B cell (primary cell): ENCODE results near the gene TAS1R2. TPM values are rescaled to one million over a fixed set of nuclear protein-coding genes. Genes with fewer than 3 reads are reported as not detected.

Source experiments
- ATAC-seq: fragments of 200-7000 bp; cut with Tn5 transposase; one replicate; pipeline ENCODE4 v1.10.0; 2021; ENCODE audit warnings: low read depth, mild to moderate bottlenecking, moderate number of reproducible peaks, moderate library complexity
- CTCF ChIA-PET: fragments of 350-600 bp; sonication (Branson Sonifier 250); formaldehyde crosslinking; loops from one replicate; lab custom pipeline; 2021; ENCODE audit warnings: antibody characterized with exemption, inconsistent platforms; lab: Charles Lee
- POLR2A ChIA-PET: fragments of 350-600 bp; sonication (Branson Sonifier 250); formaldehyde crosslinking; loops from one replicate; lab custom pipeline; 2021; ENCODE audit warnings: antibody characterized with exemption; lab: Charles Lee
- DNase-seq: peaks from one replicate; pipeline ENCODE4 v3.0.0; 2013
- H2AFZ ChIP-seq: 2 replicates; pipeline ENCODE4 v1.6.1; 2012; ENCODE audit warnings: mild to moderate bottlenecking, low read depth, low read length; ENCODE audit not compliant: insufficient read depth, poor library complexity, severe bottlenecking
- H3K27ac ChIP-seq, 2 donors: 1 replicate in 1 of 2; 2 replicates in 1 of 2; pipeline ENCODE4 v1.5.1; 2012 to 2013; ENCODE audit warnings: low read length in 2 of 2, mild to moderate bottlenecking in 2 of 2, moderate library complexity in 1 of 2
- H3K27me3 ChIP-seq, 4 experiments: fragments of 200-600 bp in 1 of 4; sonication (generic) in 1 of 4; replicated peaks in 1 of 4; 1 replicate in 2 of 4; 2 replicates in 2 of 4; pipeline versions ENCODE4 v1.6.1 to v1.7.0; 2013 to 2016; ENCODE audit warnings: low read length in 3 of 4, mild to moderate bottlenecking in 2 of 4, mixed read lengths in 1 of 4, moderate library complexity in 1 of 4; ENCODE audit not compliant: insufficient read depth in 4 of 4, control insufficient read depth in 3 of 4; ENCODE audit errors: control extremely low read depth in 1 of 4
- H3K36me3 ChIP-seq, 2 experiments: replicated peaks in 1 of 2; 1 replicate in 1 of 2; 2 replicates in 1 of 2; pipeline versions ENCODE4 v1.6.1 to v1.7.1; 2013; ENCODE audit warnings: low read length in 1 of 2; ENCODE audit not compliant: insufficient read depth in 2 of 2, control insufficient read depth in 1 of 2; ENCODE audit errors: control extremely low read depth in 1 of 2, extremely low read depth in 1 of 2
- H3K4me1 ChIP-seq, 2 donors: fragments of 200-600 bp in 1 of 2; sonication (generic) in 1 of 2; 1 replicate in 1 of 2; 2 replicates in 1 of 2; pipeline versions ENCODE4 v1.5.1 to v1.6.1; 2013 to 2017; ENCODE audit warnings: low read length in 2 of 2; ENCODE audit not compliant: control insufficient read depth in 2 of 2, insufficient read depth in 2 of 2
- H3K4me2 ChIP-seq: replicated peaks from 2 replicates; pipeline ENCODE3; 2012; ENCODE audit warnings: mild to moderate bottlenecking, low read depth, low read length; ENCODE audit not compliant: poor library complexity, severe bottlenecking
- H3K4me3 ChIP-seq, 5 experiments: fragments of 200-600 bp in 1 of 5; sonication (generic) in 1 of 5; 1 replicate in 3 of 5; 2 replicates in 2 of 5; pipeline versions ENCODE4 v1.5.1 to v1.7.0; 2011 to 2016; ENCODE audit warnings: low read length in 4 of 5, mild to moderate bottlenecking in 4 of 5, low read depth in 2 of 5, control low read depth in 1 of 5, moderate library complexity in 1 of 5; ENCODE audit not compliant: insufficient read depth in 1 of 5; ENCODE audit errors: control extremely low read depth in 1 of 5, extremely low read depth in 1 of 5
- H3K79me2 ChIP-seq: fragments of 200-600 bp; sonication (generic); one replicate; pipeline ENCODE4 v1.6.0; 2016; ENCODE audit warnings: low read length; ENCODE audit not compliant: control insufficient read depth, insufficient read depth
- H3K9ac ChIP-seq: fragments of 200-600 bp; sonication (generic); 2 replicates; pipeline ENCODE4 v1.6.1; 2017; ENCODE audit warnings: mild to moderate bottlenecking, low read length, moderate library complexity
- H3K9me3 ChIP-seq, 3 donors: one replicate each; pipeline versions ENCODE4 v1.6.1 to v1.7.1; 2013; ENCODE audit warnings: low read length in 2 of 3; ENCODE audit not compliant: control insufficient read depth in 2 of 3, insufficient read depth in 1 of 3; ENCODE audit errors: control extremely low read depth in 1 of 3
- H4K20me1 ChIP-seq: 2 replicates; pipeline ENCODE4 v1.6.0; 2012; ENCODE audit warnings: mild to moderate bottlenecking, low read length; ENCODE audit not compliant: insufficient read depth, control insufficient read depth, poor library complexity, severe bottlenecking
- H3K27ac Mint-ChIP-seq: one replicate; pipeline ENCODE4 v1.8.0; 2021; ENCODE audit warnings: mixed read lengths
- H3K27me3 Mint-ChIP-seq: one replicate; pipeline ENCODE4 v1.8.0; 2021; ENCODE audit warnings: mixed read lengths
- H3K4me1 Mint-ChIP-seq: one replicate; pipeline ENCODE4 v1.8.0; 2021; ENCODE audit warnings: mixed read lengths
- H3K4me3 Mint-ChIP-seq: one replicate; pipeline ENCODE4 v1.8.0; 2021; ENCODE audit warnings: mixed read lengths
- H3K9me3 Mint-ChIP-seq: one replicate; pipeline ENCODE4 v1.8.0; 2022; ENCODE audit warnings: mixed read lengths; ENCODE audit not compliant: insufficient read depth
- EZH2 ChIP-seq: IDR thresholded peaks from 2 replicates; pipeline ENCODE4 v1.6.1; 2012; ENCODE audit warnings: borderline replicate concordance, low read depth, mild to moderate bottlenecking, moderate library complexity, low read length; ENCODE audit not compliant: insufficient read depth, poor library complexity, severe bottlenecking
- WGBS: methylation state at CpG from one replicate; pipeline ENCODE4 v1.1.5; 2013; ENCODE audit warnings: missing lambda C conversion rate; ENCODE audit not compliant: insufficient coverage; 5-methylcytosine and 5-hydroxymethylcytosine counted together
- intact Hi-C: fragments of 100-400 bp; cut with micrococcal nuclease; formaldehyde crosslinking; loops from one replicate; pipeline ENCODE4 v1.10.0; 2022
- polyA plus RNA-seq: library from polyadenylated mRNA; depleted of rRNA; stranded (reverse); fragments of >200 nt; gene quantifications from 2 replicates; pipeline ENCODE4 v1.2.3, GENCODE V29; 2012
- total RNA-seq, 2 donors: library from RNA; stranded (reverse); fragments of 120-200 nt in 1 of 2; gene quantifications; 1 replicate in 1 of 2; 2 replicates in 1 of 2; pipeline versions ENCODE4 v1.2.3 to v1.2.4, GENCODE V29; 2013 to 2022
- TF ChIP-seq, protein P1 (sequence below): fragments of 200-600 bp; IDR thresholded peaks from one replicate; pipeline ENCODE4 v1.8.0; 2022; ENCODE audit warnings: antibody characterized with exemption, mild to moderate bottlenecking

TAS1R2 gene
- total and polyA plus RNA-seq, 2 donors (not counting 1 experiment from before 2014, with no cell fraction given), result not detected

DNA sequence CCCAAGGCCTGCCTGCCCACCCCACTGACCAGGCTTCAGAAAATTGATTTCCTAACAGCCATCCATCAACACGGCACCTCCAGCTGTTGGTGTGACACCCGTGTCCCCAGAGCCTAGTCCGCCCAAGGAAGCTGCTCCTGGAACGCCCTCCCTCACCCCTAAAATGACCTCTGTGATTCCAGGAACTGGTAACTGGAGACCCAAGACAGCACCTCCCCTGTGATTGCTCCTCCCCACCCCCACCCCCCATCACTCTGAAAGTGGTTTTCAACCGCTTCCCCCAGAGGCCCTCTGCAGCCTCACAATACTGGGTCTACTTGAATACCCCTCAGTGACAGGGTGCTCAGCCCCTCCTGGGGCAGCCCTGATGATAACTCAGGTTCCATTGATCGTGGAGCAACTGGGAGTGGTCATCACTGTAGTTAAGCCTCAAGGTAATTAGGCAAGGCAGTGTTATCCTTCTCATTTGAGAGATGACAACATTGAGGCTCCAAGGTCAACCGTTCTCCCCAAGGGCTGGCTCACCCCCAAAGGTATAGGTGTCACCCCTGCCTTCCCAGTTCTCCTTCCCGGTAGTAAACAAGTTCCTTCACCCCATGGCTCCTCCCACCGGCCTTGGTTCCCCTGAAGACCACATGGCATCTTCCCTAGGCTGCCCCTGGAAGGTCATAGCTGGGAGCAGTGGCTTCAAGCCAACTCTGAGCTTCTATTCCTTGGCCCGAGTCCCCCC lies 52.0 kb downstream of the TAS1R2 start:
- DNase-seq (no peak), ATAC-seq (no peak)
- H3K4me3 Mint-ChIP-seq, result no peak overlapping the region
- H3K4me1 Mint-ChIP-seq, result no peaks in the 10 kb centered on the region
- intact Hi-C loops, result no loop called here
- Histone ChIP-seq H3K4me3 (no peak overlapping the region), H3K4me1 (no peaks in the 10 kb centered on the region), H2AFZ (no peak overlapping the region), H4K20me1 (no peaks in the 10 kb centered on the region), H3K27me3 (peaks cover 0 to 5% (median 0%) of the 10 kb centered on the region in 4 experiments), H3K9ac (no peak overlapping the region), H3K27ac (no peak overlapping the region), H3K9me3 (no peaks in the 10 kb centered on the region), H3K36me3 (no peaks in the 10 kb centered on the region), H3K79me2 (no peaks in the 10 kb centered on the region), H3K4me2 (no peak overlapping the region)
- CTCF ChIA-PET, result interaction anchor here (0.6 kb wide), 1 partner anchor 282 kb away, joined by 4 read pairs; no protein-coding TSS in a partner anchor
- TF ChIP-seq EZH2, result no peak
- no peak overlapping the region for H3K27ac Mint-ChIP-seq
- peaks cover 35% of the 10 kb centered on the region for H3K27me3 Mint-ChIP-seq
- POLR2A ChIA-PET, result no interaction called here
- WGBS, result 65% methylated on average over 9 of the region's 10 CpGs
- no peaks in the 10 kb centered on the region for H3K9me3 Mint-ChIP-seq

DNA sequence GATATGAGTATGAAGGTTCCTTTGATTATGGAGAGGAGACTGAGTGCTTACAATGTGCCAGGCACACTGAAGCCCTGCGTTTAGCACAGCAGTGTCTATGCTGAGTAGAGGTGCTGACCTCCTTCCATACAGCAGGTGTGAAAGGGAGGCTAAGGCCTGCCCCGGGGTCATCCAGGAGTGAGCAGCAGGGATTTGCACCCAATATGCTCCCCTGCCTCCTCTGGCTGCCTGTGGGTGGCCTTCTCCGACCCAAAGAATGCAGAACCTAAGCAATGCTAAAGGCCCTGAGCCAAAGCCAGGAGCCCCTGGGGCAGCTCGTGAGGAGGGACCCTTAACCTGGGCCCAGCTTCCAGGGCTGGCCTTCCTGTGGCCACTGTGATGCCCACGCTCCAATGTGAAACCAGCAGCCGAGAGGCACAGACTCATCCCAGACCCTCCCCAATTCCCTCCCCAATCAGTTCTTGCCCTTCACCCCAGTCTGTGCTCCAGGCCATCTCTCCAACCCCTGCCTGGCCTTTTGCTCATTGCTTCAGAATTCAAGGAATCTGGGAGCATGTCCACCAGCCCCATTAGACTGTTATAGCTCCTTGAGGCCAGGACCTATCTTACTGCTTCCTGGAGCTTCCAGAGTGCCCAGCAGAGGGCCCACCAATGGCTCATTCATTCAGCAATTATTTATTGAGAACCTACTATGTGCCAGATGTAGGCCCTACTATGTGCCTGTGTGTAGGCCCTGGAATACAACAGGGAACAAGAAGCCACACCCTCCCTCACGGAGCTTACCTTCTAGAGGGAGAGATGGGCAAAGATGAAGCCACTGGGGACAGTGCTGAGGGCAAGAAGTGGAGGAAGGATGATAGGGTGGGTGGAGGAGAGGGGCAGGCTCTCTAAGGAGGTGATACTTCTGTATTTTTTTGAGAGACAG lies 53.3 kb downstream of the TAS1R2 start:
- ChIA-PET CTCF (interaction anchor here (0.6 kb wide), 1 partner anchor 243 kb away, joined by 3 read pairs; no protein-coding TSS in a partner anchor), POLR2A (no interaction called here)
- Histone ChIP-seq H3K36me3 (no peaks in the 10 kb centered on the region), H4K20me1 (no peaks in the 10 kb centered on the region), H3K9ac (no peak overlapping the region), H3K27ac (no peak overlapping the region), H2AFZ (no peak overlapping the region), H3K79me2 (no peaks in the 10 kb centered on the region), H3K4me1 (no peaks in the 10 kb centered on the region), H3K4me2 (no peak overlapping the region), H3K9me3 (no peaks in the 10 kb centered on the region), H3K27me3 (peaks cover 0 to 5% (median 0%) of the 10 kb centered on the region in 4 experiments), H3K4me3 (no peak overlapping the region)
- Mint-ChIP-seq H3K27me3 (peaks cover 23% of the 10 kb centered on the region), H3K4me3 (no peak overlapping the region), H3K9me3 (no peaks in the 10 kb centered on the region), H3K4me1 (no peaks in the 10 kb centered on the region), H3K27ac (no peak overlapping the region)
- 69% methylated on average over 6 of the region's 7 CpGs for WGBS
- no peak for ATAC-seq
- DNase-seq, result no peak
- TF ChIP-seq, protein P1, sequence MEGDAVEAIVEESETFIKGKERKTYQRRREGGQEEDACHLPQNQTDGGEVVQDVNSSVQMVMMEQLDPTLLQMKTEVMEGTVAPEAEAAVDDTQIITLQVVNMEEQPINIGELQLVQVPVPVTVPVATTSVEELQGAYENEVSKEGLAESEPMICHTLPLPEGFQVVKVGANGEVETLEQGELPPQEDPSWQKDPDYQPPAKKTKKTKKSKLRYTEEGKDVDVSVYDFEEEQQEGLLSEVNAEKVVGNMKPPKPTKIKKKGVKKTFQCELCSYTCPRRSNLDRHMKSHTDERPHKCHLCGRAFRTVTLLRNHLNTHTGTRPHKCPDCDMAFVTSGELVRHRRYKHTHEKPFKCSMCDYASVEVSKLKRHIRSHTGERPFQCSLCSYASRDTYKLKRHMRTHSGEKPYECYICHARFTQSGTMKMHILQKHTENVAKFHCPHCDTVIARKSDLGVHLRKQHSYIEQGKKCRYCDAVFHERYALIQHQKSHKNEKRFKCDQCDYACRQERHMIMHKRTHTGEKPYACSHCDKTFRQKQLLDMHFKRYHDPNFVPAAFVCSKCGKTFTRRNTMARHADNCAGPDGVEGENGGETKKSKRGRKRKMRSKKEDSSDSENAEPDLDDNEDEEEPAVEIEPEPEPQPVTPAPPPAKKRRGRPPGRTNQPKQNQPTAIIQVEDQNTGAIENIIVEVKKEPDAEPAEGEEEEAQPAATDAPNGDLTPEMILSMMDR, result no peak
- no peak for TF ChIP-seq EZH2
- intact Hi-C loops, result no loop called here
